Measurements from ENCODE around the gene CYP2J2.

DNA sequence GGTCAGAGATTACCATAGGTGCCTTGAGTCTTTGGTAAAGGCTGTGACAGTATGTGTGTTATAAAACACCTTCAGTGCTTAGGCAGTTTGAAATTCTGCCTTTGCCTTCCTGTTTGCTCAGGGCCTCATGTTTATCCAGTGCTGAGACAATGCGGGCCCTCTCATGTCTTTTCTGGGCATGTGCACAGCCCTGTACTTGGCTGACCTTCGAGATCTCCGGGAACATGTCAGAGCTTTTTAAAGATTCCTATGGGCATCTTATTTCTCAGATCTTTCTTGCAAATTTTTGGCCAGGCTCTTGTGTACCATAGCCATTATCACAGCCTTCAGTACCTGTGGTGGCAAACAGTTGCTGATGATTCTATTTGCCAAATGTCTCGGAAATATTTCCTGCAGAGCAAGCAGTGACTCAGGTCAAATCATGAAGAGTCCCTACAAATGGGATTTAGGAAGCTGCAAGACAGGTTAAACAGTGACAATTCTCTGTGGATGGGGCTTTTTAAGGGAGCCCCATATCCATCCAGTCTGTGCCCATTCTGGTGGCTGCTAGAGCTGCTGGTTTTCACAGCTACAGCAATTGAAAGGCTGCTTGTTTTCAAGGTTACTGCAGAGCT lies 69.7 kb downstream of the CYP2J2 start:
- TF ChIP-seq, protein P1, sequence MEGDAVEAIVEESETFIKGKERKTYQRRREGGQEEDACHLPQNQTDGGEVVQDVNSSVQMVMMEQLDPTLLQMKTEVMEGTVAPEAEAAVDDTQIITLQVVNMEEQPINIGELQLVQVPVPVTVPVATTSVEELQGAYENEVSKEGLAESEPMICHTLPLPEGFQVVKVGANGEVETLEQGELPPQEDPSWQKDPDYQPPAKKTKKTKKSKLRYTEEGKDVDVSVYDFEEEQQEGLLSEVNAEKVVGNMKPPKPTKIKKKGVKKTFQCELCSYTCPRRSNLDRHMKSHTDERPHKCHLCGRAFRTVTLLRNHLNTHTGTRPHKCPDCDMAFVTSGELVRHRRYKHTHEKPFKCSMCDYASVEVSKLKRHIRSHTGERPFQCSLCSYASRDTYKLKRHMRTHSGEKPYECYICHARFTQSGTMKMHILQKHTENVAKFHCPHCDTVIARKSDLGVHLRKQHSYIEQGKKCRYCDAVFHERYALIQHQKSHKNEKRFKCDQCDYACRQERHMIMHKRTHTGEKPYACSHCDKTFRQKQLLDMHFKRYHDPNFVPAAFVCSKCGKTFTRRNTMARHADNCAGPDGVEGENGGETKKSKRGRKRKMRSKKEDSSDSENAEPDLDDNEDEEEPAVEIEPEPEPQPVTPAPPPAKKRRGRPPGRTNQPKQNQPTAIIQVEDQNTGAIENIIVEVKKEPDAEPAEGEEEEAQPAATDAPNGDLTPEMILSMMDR (conservative IDR thresholded peaks at IDR 0.05; ENCODE audit: low read length): no peak
- TF ChIP-seq EZH2phosphoT487 (IDR thresholded peaks at IDR 0.05; ENCODE audit: borderline replicate concordance, low read depth, low read length): no peak

Data from OCI-LY7 (cell line).